GM12878 (cell line): ENCODE results near the gene DUSP15. TPM values are rescaled to one million over a fixed set of nuclear protein-coding genes. Genes with fewer than 3 reads are reported as not detected.

Source experiments
- ATAC-seq: fragments of 200-7000 bp; cut with Tn5 transposase; 3 replicates; pipeline ENCODE4 v1.9.1; 2020; ENCODE audit warnings: mild to moderate bottlenecking, moderate library complexity
- BruUV-seq: library from RNA; stranded (reverse); fragments of 400-500 nt; replicated peaks from 2 replicates; lab custom pipeline; 2021; lab: Mats Ljungman, UMichigan
- CTCF ChIA-PET: fragments of 300-600 bp; sonication (Branson Sonifier 250); formaldehyde crosslinking; extraction: SDS; loops from one replicate; lab custom pipeline; 2021; ENCODE audit warnings: inconsistent platforms; lab: Yijun Ruan, JAX
- POLR2A ChIA-PET: fragments of 350-600 bp; formaldehyde crosslinking; extraction: SDS; loops from one replicate; lab custom pipeline; 2021; ENCODE audit warnings: inconsistent platforms; lab: Charles Lee
- RAD21 ChIA-PET: fragments of 300-600 bp; sonication (Branson Sonifier 250); formaldehyde crosslinking; loops from one replicate; lab custom pipeline; 2023; ENCODE audit warnings: antibody characterized with exemption; ENCODE audit not compliant: unreplicated experiment; lab: Charles Lee
- SMC1A ChIA-PET: fragments of 300-600 bp; sonication (Branson Sonifier 250); formaldehyde crosslinking; loops from one replicate; lab custom pipeline; 2023; ENCODE audit not compliant: unreplicated experiment, uncharacterized antibody; lab: Charles Lee
- DNase-seq: peaks from one replicate; pipeline ENCODE4 v3.0.0-alpha.2; 2011; ENCODE audit warnings: low read depth, low spot score
- FAIRE-seq: peaks from 3 replicates; lab custom pipeline; 2011; peaks lifted over from hg19 to GRCh38; lab: Jason Lieb, UNC
- H2AFZ ChIP-seq: 2 replicates; pipeline ENCODE4 v1.6.0; 2011; ENCODE audit warnings: low read depth, low read length, control low read depth; ENCODE audit not compliant: control insufficient read depth
- H3K27ac ChIP-seq: 2 replicates; pipeline ENCODE4 v1.5.1; 2011; ENCODE audit warnings: control low read depth; ENCODE audit not compliant: control insufficient read depth, insufficient read depth
- H3K27me3 ChIP-seq, 2 experiments: replicated peaks in 1 of 2; 2 replicates each; pipeline versions ENCODE4 v1.6.0 to v1.6.1; 2011; ENCODE audit warnings: low read length in 1 of 2; ENCODE audit not compliant: control insufficient read depth in 2 of 2, insufficient read depth in 2 of 2
- H3K36me3 ChIP-seq, 2 experiments: 2 replicates each; pipeline ENCODE4 v1.5.1; 2011; ENCODE audit warnings: low read length in 1 of 2; ENCODE audit not compliant: control insufficient read depth in 2 of 2, insufficient read depth in 2 of 2
- H3K4me1 ChIP-seq: 2 replicates; pipeline ENCODE4 v1.6.1; 2011; ENCODE audit warnings: mild to moderate bottlenecking, low read length, moderate library complexity, mixed read lengths; ENCODE audit not compliant: control insufficient read depth, insufficient read depth
- H3K4me2 ChIP-seq: 2 replicates; pipeline ENCODE4 v1.6.0; 2011; ENCODE audit warnings: control low read depth; ENCODE audit not compliant: control insufficient read depth, insufficient read depth
- H3K4me3 ChIP-seq: fragments of 200-600 bp; sonication (generic); 2 replicates; pipeline ENCODE4 v1.5.1; 2016
- H3K79me2 ChIP-seq: 2 replicates; pipeline ENCODE4 v1.6.0; 2011; ENCODE audit warnings: low read length; ENCODE audit not compliant: control insufficient read depth, insufficient read depth
- H3K9ac ChIP-seq: 2 replicates; pipeline ENCODE4 v1.8.0; 2011; ENCODE audit warnings: low read length, control low read depth, mixed read lengths; ENCODE audit not compliant: control insufficient read depth, insufficient read depth
- H3K9me3 ChIP-seq: replicated peaks from 3 replicates; pipeline ENCODE4 v1.5.1; 2011; ENCODE audit warnings: mild to moderate bottlenecking, low read length; ENCODE audit not compliant: control insufficient read depth, insufficient read depth
- H4K20me1 ChIP-seq: 2 replicates; pipeline ENCODE4 v1.6.0; 2011; ENCODE audit not compliant: control insufficient read depth, insufficient read depth
- EGR1 ChIP-seq, 2 experiments: IDR thresholded peaks; 1 replicate in 1 of 2; 2 replicates in 1 of 2; pipeline ENCODE4 v1.6.1; 2011 to 2012; ENCODE audit warnings: low read depth in 2 of 2, low read length in 2 of 2, borderline replicate concordance in 1 of 2, mild to moderate bottlenecking in 1 of 2, moderate library complexity in 1 of 2
- HDAC6 ChIP-seq: fragments of 200-600 bp; sonication (generic); IDR thresholded peaks from one replicate; pipeline ENCODE4 v1.8.0; 2017; ENCODE audit warnings: antibody characterized with exemption; ENCODE audit not compliant: unreplicated experiment
- IRF4 ChIP-seq: IDR thresholded peaks from 2 replicates; pipeline ENCODE4 v1.6.1; 2011; ENCODE audit warnings: low read depth, low read length
- NBN ChIP-seq: fragments of 450-650 bp; IDR thresholded peaks from 2 replicates; pipeline ENCODE4 v1.6.1; 2016
- NRF1 ChIP-seq: conservative IDR thresholded peaks from 2 replicates; pipeline ENCODE4 v1.6.1; 2011; ENCODE audit warnings: mild to moderate bottlenecking, low read depth, low read length, improper control_type of control experiment
- POU2F2 ChIP-seq: IDR thresholded peaks from 3 replicates; pipeline ENCODE4 v1.6.1; 2011; ENCODE audit warnings: low read depth, mild to moderate bottlenecking, low read length, borderline replicate concordance
- RELA ChIP-seq: fragments of 450-650 bp; IDR thresholded peaks from 2 replicates; pipeline ENCODE4 v1.8.0; 2014; ENCODE audit warnings: borderline replicate concordance; ENCODE audit not compliant: partially characterized antibody
- YY1 ChIP-seq: IDR thresholded peaks from 2 replicates; pipeline ENCODE4 v1.6.1; 2011; ENCODE audit warnings: low read depth, mild to moderate bottlenecking, low read length
- WGBS: methylation state at CpG from one replicate; pipeline ENCODE4 v1.1.6; 2016; ENCODE audit warnings: low lambda C conversion rate; ENCODE audit not compliant: insufficient replicate concordance, insufficient coverage; ENCODE audit errors: missing lambda C conversion rate; 5-methylcytosine and 5-hydroxymethylcytosine counted together
- in situ Hi-C: fragments of 300-500 bp; cut with MboI; formaldehyde crosslinking; loops from 9 replicates; pipeline ENCODE4 v1.14.3; 2018; ENCODE audit warnings: mixed read lengths
- intact Hi-C: fragments of 100-400 bp; cut with micrococcal nuclease; formaldehyde crosslinking; loops from one replicate; pipeline ENCODE4 v1.14.2; 2022; ENCODE audit not compliant: unreplicated experiment
- polyA plus RNA-seq, 11 experiments: library from polyadenylated mRNA; depleted of rRNA in 4 of 11; unstranded in 6 of 11; stranded (reverse) in 5 of 11; fragments of >200 nt; fragmentation: Nextera tagmentation in 4 of 11; fragmentation: Illumina TruSeq in 1 of 11; extraction: Ambion mirVana in 4 of 11; extraction: Trizol in 1 of 11; gene quantifications; 1 replicate in 1 of 11; 2 replicates in 10 of 11; pipeline versions ENCODE4 v1.2.1 to v1.2.3, GENCODE V29; 2011 to 2016; ENCODE audit warnings: inconsistent platforms in 2 of 11, missing spikeins in 2 of 11, low read depth in 1 of 11
- total RNA-seq, 4 experiments: library from RNA; depleted of rRNA in 3 of 4; stranded (reverse); fragments of >200 nt in 3 of 4; fragmentation: Illumina TruSeq in 1 of 4; extraction: Trizol in 1 of 4; gene quantifications; 2 replicates each; pipeline versions ENCODE4 v1.2.1 to v1.2.3, GENCODE V29; 2013 to 2021
- TF ChIP-seq, protein P1 (sequence below): fragments of 450-650 bp; formaldehyde crosslinking; IDR thresholded peaks from 2 replicates; pipeline ENCODE4 v1.5.0; 2022; ENCODE audit warnings: mild to moderate bottlenecking, missing genetic modification characterization

Gene DUSP15
- total and polyA plus RNA-seq, 10 of the 15 experiments (the other 5 are each of a cell fraction or from before 2014, with no cell fraction given), result 0.06 to 2.5 (median 0.67) TPM; not detected in 1

DNA sequence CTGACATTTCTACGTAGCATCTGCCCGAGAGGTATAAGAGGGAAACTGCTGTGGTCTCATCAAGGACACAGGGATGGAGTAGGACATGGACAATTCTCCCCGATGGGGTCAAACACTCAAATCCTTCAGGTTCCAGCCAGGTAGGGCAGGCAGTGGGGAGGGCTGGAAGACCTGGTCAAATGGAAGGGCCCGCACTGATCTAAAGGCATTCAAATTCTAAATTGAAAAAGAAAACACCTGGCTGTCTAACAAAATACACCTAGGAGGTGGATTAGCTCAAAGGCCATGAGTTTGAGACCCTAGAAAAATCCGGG lies 8.2 kb downstream of the DUSP15 start:
- ATAC-seq (no peak), DNase-seq (no peak), FAIRE-seq (no peak)
- H2AFZ ChIP-seq, result no peak overlapping the region
- H3K79me2 ChIP-seq, result no peaks in the 10 kb centered on the region
- TF ChIP-seq POU2F2 (no peak), YY1 (no peak), RELA (no peak), NBN (no peak), HDAC6 (no peak), NRF1 (no peak), IRF4 (no peak), EGR1 (IDR thresholded peaks at IDR 0.05; ENCODE audit: borderline replicate concordance in 1 of 2, low read depth in 2 of 2, low read length in 2 of 2) (no peak)
- TF ChIP-seq, protein P1, sequence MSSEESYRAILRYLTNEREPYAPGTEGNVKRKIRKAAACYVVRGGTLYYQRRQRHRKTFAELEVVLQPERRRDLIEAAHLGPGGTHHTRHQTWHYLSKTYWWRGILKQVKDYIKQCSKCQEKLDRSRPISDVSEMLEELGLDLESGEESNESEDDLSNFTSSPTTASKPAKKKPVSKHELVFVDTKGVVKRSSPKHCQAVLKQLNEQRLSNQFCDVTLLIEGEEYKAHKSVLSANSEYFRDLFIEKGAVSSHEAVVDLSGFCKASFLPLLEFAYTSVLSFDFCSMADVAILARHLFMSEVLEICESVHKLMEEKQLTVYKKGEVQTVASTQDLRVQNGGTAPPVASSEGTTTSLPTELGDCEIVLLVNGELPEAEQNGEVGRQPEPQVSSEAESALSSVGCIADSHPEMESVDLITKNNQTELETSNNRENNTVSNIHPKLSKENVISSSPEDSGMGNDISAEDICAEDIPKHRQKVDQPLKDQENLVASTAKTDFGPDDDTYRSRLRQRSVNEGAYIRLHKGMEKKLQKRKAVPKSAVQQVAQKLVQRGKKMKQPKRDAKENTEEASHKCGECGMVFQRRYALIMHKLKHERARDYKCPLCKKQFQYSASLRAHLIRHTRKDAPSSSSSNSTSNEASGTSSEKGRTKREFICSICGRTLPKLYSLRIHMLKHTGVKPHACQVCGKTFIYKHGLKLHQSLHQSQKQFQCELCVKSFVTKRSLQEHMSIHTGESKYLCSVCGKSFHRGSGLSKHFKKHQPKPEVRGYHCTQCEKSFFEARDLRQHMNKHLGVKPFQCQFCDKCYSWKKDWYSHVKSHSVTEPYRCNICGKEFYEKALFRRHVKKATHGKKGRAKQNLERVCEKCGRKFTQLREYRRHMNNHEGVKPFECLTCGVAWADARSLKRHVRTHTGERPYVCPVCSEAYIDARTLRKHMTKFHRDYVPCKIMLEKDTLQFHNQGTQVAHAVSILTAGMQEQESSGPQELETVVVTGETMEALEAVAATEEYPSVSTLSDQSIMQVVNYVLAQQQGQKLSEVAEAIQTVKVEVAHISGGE, result no peak
- no peaks in the 10 kb centered on the region for H4K20me1 ChIP-seq
- peaks cover 0 to 9% of the 10 kb centered on the region in 2 experiments; a peak in 1 of 4 replicates for H3K27me3 ChIP-seq
- H3K9me3 ChIP-seq, result no peaks in the 10 kb centered on the region
- no peak overlapping the region for H3K27ac ChIP-seq
- H3K4me2 ChIP-seq, result no peak overlapping the region
- peaks cover 10% of the 10 kb centered on the region for H3K4me1 ChIP-seq
- ChIA-PET RAD21 (interaction anchor here (1.2 to 2.4 kb wide), 3 partner anchors 9 to 90 kb away, joined by 3 to 14 read pairs (median 3); partner anchors contain the start of gene PDRG1), SMC1A (interaction anchor here (0.8 to 2.6 kb wide), 4 partner anchors 9 to 90 kb away, joined by 3 to 10 read pairs (median 4); partner anchors contain the start of gene PDRG1), POLR2A (interaction anchor here (0.6 to 1.3 kb wide), 5 partner anchors 9 to 69 kb away, joined by 3 to 4 read pairs (median 4); no protein-coding TSS in a partner anchor), CTCF (interaction anchor here (1.0 to 13.1 kb wide), 4 partner anchors 9 to 90 kb away, joined by 3 to 307 read pairs (median 7); partner anchors contain the start of gene PDRG1)
- in situ Hi-C loops (no loop called here), intact Hi-C loops (no loop called here)
- BruUV-seq, result no TSS peak
- H3K4me3 ChIP-seq, result no peak overlapping the region
- no peaks in the 10 kb centered on the region for H3K36me3 ChIP-seq
- 61% methylated on average over 5 of the region's 5 CpGs for WGBS
- H3K9ac ChIP-seq, result no peak overlapping the region
